ENCODE results near the gene PTK7. TPM values are rescaled to one million over a fixed set of nuclear protein-coding genes. Genes with fewer than 3 reads are reported as not detected.

PTK7 gene
- total RNA-seq, 6 donors from 2014 or later = 68.6 to 180 (median 89.4) TPM

DNA sequence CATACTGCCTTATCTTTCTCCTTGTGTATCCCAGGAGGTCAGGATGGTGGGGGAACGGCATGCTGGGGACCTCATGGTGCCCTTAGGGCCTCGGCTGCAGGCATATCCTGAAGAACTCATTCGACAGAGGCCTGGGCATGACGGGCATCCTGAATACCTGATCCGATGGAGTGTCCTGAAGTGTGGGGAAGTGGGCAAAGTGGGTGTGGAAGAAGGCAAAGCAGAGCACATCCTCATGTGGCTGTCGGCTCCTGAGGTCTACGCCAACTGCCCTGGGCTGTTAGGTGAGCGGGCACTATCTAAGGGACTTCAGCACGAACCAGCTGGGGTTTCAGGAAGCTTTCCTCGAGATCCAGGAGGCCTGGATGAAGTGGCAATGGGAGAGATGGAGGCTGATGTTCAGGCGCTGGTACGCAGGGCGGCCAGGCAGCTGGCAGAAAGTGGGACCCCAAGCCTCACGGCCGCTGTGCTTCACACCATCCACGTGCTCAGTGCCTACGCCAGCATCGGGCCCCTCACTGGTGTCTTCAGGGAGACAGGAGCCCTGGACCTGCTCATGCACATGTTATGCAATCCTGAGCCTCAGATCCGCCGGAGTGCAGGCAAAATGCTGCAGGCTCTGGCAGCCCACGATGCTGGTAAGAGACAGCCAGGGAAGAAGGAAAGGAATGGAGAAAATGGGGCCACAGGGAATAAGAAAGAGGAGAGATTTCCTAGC lies 108.3 kb downstream of the PTK7 start:
- TF ChIP-seq POLR2A (IDR thresholded peaks at IDR 0.05) = no peak
- no peak for TF ChIP-seq POLR2AphosphoS5 (IDR thresholded peaks at IDR 0.05)
- TF ChIP-seq, protein P1, sequence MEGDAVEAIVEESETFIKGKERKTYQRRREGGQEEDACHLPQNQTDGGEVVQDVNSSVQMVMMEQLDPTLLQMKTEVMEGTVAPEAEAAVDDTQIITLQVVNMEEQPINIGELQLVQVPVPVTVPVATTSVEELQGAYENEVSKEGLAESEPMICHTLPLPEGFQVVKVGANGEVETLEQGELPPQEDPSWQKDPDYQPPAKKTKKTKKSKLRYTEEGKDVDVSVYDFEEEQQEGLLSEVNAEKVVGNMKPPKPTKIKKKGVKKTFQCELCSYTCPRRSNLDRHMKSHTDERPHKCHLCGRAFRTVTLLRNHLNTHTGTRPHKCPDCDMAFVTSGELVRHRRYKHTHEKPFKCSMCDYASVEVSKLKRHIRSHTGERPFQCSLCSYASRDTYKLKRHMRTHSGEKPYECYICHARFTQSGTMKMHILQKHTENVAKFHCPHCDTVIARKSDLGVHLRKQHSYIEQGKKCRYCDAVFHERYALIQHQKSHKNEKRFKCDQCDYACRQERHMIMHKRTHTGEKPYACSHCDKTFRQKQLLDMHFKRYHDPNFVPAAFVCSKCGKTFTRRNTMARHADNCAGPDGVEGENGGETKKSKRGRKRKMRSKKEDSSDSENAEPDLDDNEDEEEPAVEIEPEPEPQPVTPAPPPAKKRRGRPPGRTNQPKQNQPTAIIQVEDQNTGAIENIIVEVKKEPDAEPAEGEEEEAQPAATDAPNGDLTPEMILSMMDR (IDR thresholded peaks at IDR 0.05) = no peak
- no peak for TF ChIP-seq EP300 (IDR thresholded peaks at IDR 0.05)
- Histone ChIP-seq H3K4me3 (no peak overlapping the region), H3K9me3 (no peaks in the 10 kb centered on the region), H3K36me3 (peaks cover 7 to 59% (median 39%) of the 10 kb centered on the region in 4 donors), H3K4me1 (peaks cover 15 to 29% (median 21%) of the 10 kb centered on the region in 4 donors), H3K27me3 (no peaks in the 10 kb centered on the region), H3K27ac (no peak overlapping the region)
- ATAC-seq (ENCODE audit: low FRiP score in 2 of 2) = no peak
- WGBS, 2 donors = 94 to 96% methylated on average over 16 to 21 of the region's 21 CpGs
- no peak for DNase-seq

DNA sequence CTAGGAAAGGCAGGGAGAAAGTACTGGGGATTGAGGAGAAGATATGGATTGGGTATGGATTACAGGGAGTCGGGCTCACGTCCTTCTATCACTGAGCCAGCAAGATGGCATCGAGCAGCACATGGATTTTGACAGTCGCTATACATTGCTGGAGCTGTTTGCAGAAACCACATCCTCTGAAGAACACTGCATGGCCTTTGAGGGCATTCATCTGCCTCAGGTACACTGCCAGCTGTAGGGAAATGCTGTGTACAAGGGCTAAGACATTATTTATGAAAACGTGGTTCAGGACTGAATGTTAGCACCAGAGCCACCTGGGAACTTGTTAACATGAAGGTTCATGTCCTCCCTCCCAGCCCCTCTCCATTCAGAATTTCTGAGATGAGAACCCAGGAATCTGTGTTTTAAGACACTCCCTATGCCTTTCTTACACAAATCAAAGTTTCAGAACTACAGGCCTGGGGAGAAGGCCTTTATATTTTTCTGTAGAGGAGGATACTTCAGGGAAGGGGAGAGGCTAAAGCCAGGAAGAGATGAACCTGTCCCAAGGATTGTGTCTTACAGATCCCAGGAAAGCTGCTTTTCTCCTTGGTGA lies 109.4 kb downstream of the PTK7 start:
- no peak overlapping the region for H3K27ac ChIP-seq
- peaks cover 7 to 52% (median 34%) of the 10 kb centered on the region in 4 donors for H3K36me3 ChIP-seq
- no peak overlapping the region for H3K4me3 ChIP-seq
- TF ChIP-seq POLR2A (IDR thresholded peaks at IDR 0.05) (no peak), POLR2AphosphoS5 (IDR thresholded peaks at IDR 0.05) (no peak), EP300 (IDR thresholded peaks at IDR 0.05) (no peak)
- TF ChIP-seq, protein P1 (IDR thresholded peaks at IDR 0.05) = no peak
- H3K4me1 ChIP-seq = peaks cover 15 to 29% (median 21%) of the 10 kb centered on the region in 4 donors
- no peaks in the 10 kb centered on the region for H3K9me3 ChIP-seq
- ATAC-seq (ENCODE audit: low FRiP score in 2 of 2) (no peak), DNase-seq (no peak)
- no peaks in the 10 kb centered on the region for H3K27me3 ChIP-seq
- WGBS, 2 donors = 77 to 80% methylated on average over 5 of the region's 5 CpGs

DNA sequence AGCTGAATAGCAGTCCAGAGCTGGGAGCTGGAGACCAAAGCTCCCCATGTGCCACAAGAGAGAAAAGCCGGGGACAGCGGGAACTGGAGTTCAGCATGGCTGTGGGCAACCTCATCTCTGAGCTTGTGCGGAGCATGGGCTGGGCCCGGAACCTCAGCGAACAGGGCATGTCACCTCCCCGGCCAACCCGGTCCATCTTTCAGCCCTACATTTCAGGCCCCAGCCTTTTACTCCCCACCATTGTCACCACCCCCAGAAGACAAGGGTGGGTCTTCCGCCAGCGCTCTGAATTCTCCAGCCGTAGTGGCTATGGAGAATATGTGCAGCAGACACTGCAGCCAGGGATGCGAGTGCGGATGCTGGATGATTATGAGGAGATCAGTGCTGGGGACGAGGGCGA lies 109.9 kb downstream of the PTK7 start:
- no peaks in the 10 kb centered on the region for H3K9me3 ChIP-seq
- peaks cover 15 to 27% (median 21%) of the 10 kb centered on the region in 4 donors for H3K4me1 ChIP-seq
- TF ChIP-seq, protein P1 (IDR thresholded peaks at IDR 0.05) = no peak
- TF ChIP-seq POLR2AphosphoS5 (IDR thresholded peaks at IDR 0.05) = no peak
- no peak for TF ChIP-seq EP300 (IDR thresholded peaks at IDR 0.05)
- no peak for TF ChIP-seq POLR2A (IDR thresholded peaks at IDR 0.05)
- H3K27me3 ChIP-seq = no peaks in the 10 kb centered on the region
- H3K4me3 ChIP-seq = no peak overlapping the region
- peaks cover 7 to 54% (median 34%) of the 10 kb centered on the region in 4 donors for H3K36me3 ChIP-seq
- no peak overlapping the region for H3K27ac ChIP-seq
- DNase-seq = no peak
- WGBS, 2 donors = 94 to 99% methylated on average over 14 of the region's 14 CpGs
- ATAC-seq (ENCODE audit: low FRiP score in 2 of 2) = no peak

DNA sequence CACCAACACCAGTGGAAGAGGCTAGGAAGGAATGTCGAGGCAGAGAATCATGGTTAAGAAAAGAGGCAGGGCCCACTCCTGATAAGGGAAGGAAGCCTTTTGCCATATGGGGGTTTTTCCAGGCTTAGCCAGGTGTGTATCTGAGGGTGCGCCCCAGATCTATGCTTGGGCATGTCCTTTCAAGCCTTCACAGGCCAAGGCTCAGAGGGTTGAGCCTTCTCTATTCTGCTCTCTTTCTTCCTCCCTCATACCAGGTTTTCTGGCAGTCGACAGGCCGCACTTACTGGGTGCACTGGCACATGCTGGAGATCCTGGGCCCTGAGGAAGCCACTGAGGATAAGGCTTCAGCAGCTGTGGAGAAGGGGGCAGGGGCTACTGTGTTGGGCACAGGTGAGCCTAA lies 110.6 kb downstream of the PTK7 start:
- peak in 1 of 2 donors; percentile 5 for DNase-seq
- 94 to 96% methylated on average over 4 of the region's 4 CpGs for WGBS, 2 donors
- no peak for ATAC-seq (ENCODE audit: low FRiP score in 2 of 2)
- Histone ChIP-seq H3K27me3 (no peaks in the 10 kb centered on the region), H3K4me1 (peaks cover 11 to 20% (median 16%) of the 10 kb centered on the region in 4 donors), H3K36me3 (peaks cover 7 to 57% (median 34%) of the 10 kb centered on the region in 4 donors), H3K9me3 (no peaks in the 10 kb centered on the region), H3K4me3 (no peak overlapping the region), H3K27ac (no peak overlapping the region)
- TF ChIP-seq POLR2A (IDR thresholded peaks at IDR 0.05) = no peak
- TF ChIP-seq EP300 (IDR thresholded peaks at IDR 0.05) = no peak
- TF ChIP-seq POLR2AphosphoS5 (IDR thresholded peaks at IDR 0.05) = no peak
- TF ChIP-seq, protein P1 (IDR thresholded peaks at IDR 0.05) = no peak
